ENCODE results near the gene ATP6AP1. TPM values are rescaled to one million over a fixed set of nuclear protein-coding genes. Genes with fewer than 3 reads are reported as not detected.

The ATP6AP1 gene
- total and polyA plus RNA-seq, 2 of the 13 experiments (the other 11 are each of a cell fraction or from before 2014, with no cell fraction given): 56.7 to 110 TPM

GRCh38 chrX:154446430-154446829 lies 18.0 kb downstream of the ATP6AP1 start:
- Histone ChIP-seq H3K27me3 (ENCODE audit: control insufficient read depth in 1 of 2, insufficient read depth in 2 of 2, low read length in 2 of 2) (no peaks in the 10 kb centered on the region), H3K36me3 (replicated peaks in 1 of 2; ENCODE audit: control insufficient read depth in 1 of 2, insufficient read depth in 2 of 2, low read length in 2 of 2) (peaks cover 0 to 2% of the 10 kb centered on the region in 2 experiments; a peak in 2 of 5 replicates), H3K79me2 (ENCODE audit: insufficient read depth, low read length) (peaks cover 2% of the 10 kb centered on the region), H4K20me1 (ENCODE audit: insufficient read depth, low read length) (no peaks in the 10 kb centered on the region), H3K9me3 (ENCODE audit: low read length) (no peaks in the 10 kb centered on the region), H3K4me3 (replicated peaks in 1 of 3; ENCODE audit: insufficient read depth in 1 of 3, low read depth in 2 of 3, low read length in 3 of 3) (no peak overlapping the region), H3K27ac (ENCODE audit: extremely low read length, insufficient read depth, low read length) (no peak overlapping the region), H2AFZ (ENCODE audit: low read length) (no peak overlapping the region), H3K4me1 (ENCODE audit: insufficient read depth, low read length) (peaks cover 11% of the 10 kb centered on the region), H3K9ac (ENCODE audit: insufficient read depth, low read depth, low read length) (no peak overlapping the region), H3K4me2 (ENCODE audit: low read depth, low read length) (no peak overlapping the region)
- TF ChIP-seq FOXP1 (IDR thresholded peaks at IDR 0.05) (no peak), FOXP1 (CRISPR knock-in tag; IDR thresholded peaks at IDR 0.05) (no peak), E2F1 (CRISPR knock-in tag; IDR thresholded peaks at IDR 0.05) (no peak), ZNF362 (CRISPR knock-in tag; IDR thresholded peaks at IDR 0.05; ENCODE audit: borderline replicate concordance) (no peak), ZNF510 (CRISPR knock-in tag; IDR thresholded peaks at IDR 0.05; ENCODE audit: low read depth) (no peak), ZNF660 (CRISPR knock-in tag; IDR thresholded peaks at IDR 0.05; ENCODE audit: borderline replicate concordance, low read depth) (no peak), ZNF296 (CRISPR knock-in tag; conservative IDR thresholded peaks at IDR 0.05) (no peak), SSRP1 (CRISPR knock-in tag; IDR thresholded peaks at IDR 0.05) (no peak), ZMYM2 (CRISPR knock-in tag; IDR thresholded peaks at IDR 0.05) (no peak), ZNF282 (IDR thresholded peaks at IDR 0.05; ENCODE audit: partially characterized antibody) (no peak), ZNF274 (CRISPR knock-in tag; IDR thresholded peaks at IDR 0.05) (no peak), AHDC1 (CRISPR knock-in tag; IDR thresholded peaks at IDR 0.05; ENCODE audit: borderline replicate concordance) (no peak), ZNF619 (CRISPR knock-in tag; IDR thresholded peaks at IDR 0.05) (no peak), STAT5B (CRISPR knock-in tag; IDR thresholded peaks at IDR 0.05) (no peak)
- FAIRE-seq (no peak), DNase-seq (ENCODE audit: low spot score) (no peak), ATAC-seq (no peak)
- BruUV-seq (replicated peaks): no TSS peak
- ChIA-PET POLR2A (interaction anchor here (1.0 to 1.3 kb wide), 2 partner anchors 49 to 80 kb away, joined by 3 to 4 read pairs; partner anchors contain the start of gene RPL10), CTCF (ENCODE audit: low intra/inter-chr PET ratio, low total read pairs) (no interaction called here)
- in situ Hi-C loops (cut with HindIII; ENCODE audit: extremely low pct_ligation_motif_present, low pct_unique_long_range_greater_than_20kb) (no loop called here), intact Hi-C loops (cut with micrococcal nuclease; ENCODE audit: unreplicated experiment) (no loop called here)
- WGBS (ENCODE audit: low lambda C conversion rate): 97% methylated on average over 8 of the region's 12 CpGs
